ENCODE results near the gene PGC.

DNA sequence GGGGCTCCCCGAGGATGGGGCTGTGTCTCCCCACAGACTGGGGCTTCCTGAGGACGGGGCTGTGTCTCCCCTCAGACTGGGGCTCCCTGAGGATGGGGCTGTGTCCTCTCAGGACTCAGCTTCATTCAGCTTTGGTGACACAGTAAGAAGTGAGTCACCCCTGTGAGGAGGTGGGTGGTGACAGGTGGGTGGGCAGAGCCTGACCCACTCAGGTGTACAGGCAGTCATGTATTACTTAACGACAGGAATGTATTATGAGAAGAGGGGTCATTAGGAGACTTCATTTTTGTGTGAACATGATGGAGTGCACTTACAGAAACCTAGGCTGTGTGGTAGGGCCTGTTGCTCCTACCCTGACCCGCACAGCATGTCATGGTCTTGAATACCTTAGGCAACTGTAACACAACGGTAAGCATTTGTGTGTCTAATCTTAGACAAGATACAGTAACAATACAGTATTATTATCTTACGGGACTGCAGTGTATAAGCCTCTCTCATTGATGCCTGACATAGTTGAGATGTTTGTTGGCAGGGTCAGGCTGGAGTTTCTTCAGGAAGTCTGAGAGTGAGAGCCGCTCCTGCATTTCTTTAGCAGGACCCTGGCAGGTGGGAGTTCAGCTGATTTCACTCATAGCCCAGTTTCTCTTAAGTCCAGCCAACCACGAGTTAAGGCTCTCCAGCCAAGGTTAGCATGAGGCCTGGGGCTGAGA is 10.9 kb upstream of the PGC start:
- TF ChIP-seq POLR2A (IDR thresholded peaks at IDR 0.05; ENCODE audit: extremely low read depth, insufficient read length): no peak
- TF ChIP-seq MYC (IDR thresholded peaks at IDR 0.05; ENCODE audit: low read depth, low read length): no peak
- TF ChIP-seq, protein P1, sequence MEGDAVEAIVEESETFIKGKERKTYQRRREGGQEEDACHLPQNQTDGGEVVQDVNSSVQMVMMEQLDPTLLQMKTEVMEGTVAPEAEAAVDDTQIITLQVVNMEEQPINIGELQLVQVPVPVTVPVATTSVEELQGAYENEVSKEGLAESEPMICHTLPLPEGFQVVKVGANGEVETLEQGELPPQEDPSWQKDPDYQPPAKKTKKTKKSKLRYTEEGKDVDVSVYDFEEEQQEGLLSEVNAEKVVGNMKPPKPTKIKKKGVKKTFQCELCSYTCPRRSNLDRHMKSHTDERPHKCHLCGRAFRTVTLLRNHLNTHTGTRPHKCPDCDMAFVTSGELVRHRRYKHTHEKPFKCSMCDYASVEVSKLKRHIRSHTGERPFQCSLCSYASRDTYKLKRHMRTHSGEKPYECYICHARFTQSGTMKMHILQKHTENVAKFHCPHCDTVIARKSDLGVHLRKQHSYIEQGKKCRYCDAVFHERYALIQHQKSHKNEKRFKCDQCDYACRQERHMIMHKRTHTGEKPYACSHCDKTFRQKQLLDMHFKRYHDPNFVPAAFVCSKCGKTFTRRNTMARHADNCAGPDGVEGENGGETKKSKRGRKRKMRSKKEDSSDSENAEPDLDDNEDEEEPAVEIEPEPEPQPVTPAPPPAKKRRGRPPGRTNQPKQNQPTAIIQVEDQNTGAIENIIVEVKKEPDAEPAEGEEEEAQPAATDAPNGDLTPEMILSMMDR (IDR thresholded peaks at IDR 0.05; ENCODE audit: low read depth, low read length): no peak
